ENCODE data around the gene AREL1.

The AREL1 gene

DNA sequence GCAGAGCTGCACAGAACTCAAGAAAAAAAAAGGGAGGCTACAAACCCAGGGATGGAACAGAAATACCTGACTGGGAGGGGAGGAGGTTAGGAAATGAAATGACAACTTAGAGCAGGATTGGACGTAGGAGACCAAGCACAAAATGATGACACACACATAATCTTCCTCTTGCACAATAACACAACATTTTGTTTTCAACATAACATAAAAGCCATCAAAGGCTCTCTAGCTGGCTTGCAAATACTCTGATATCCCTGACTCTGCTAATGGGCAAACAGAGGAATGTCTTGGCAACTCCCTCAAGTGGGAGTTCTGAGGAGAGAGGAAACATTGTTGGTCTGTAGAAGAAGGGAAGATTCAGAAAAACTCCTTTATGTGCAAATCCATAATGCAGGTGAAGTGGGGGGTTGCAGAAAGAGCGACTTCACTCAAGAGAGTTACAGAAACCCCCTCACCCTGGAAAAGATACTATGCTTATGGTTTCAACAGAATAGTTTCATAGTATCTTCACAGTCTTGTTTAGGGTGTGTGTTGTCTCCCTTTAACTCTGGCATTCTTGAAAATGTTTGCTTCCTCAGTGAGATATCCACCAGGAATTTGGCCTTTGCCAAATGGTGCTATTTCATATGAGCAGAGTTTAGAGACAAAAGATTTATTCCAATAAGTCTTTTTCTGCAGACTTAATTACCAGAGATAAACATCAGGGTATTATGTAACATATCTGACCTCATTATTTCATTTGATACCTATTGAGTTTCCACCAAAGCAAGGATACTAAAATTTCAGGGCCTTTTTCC, 57.1 kb downstream of the AREL1 start:
- H3K36me3 ChIP-seq (ENCODE audit: control insufficient read depth in 4 of 4, insufficient read depth in 4 of 4, low read length in 3 of 4), result peaks cover 3 to 28% (median 16%) of the 10 kb centered on the region in 4 experiments
- no peaks in the 10 kb centered on the region for H3K9me3 ChIP-seq (ENCODE audit: control extremely low read depth in 1 of 5, control insufficient read depth in 4 of 5, insufficient read depth in 2 of 5, low read depth in 1 of 5, low read length in 4 of 5)
- ChIA-PET POLR2A (no interaction called here), CTCF (interaction anchor here (1.1 to 1.4 kb wide), 4 partner anchors 8 to 47 kb away, joined by 3 to 4 read pairs (median 4); no protein-coding TSS in a partner anchor)
- WGBS (ENCODE audit: insufficient coverage), result no CpG with 5 or more reads among the region's 2 CpGs
- H3K4me3 ChIP-seq (ENCODE audit: control insufficient read depth in 1 of 7, extremely low read depth in 1 of 7, insufficient read depth in 4 of 7, low read depth in 2 of 7, low read length in 6 of 7), result no peak overlapping the region
- no peaks in the 10 kb centered on the region for H3K27me3 ChIP-seq (replicated peaks in 2 of 5; ENCODE audit: control insufficient read depth in 4 of 5, insufficient read depth in 5 of 5, low read length in 4 of 5)
- no peak for DNase-seq
- H3K4me1 ChIP-seq (ENCODE audit: control extremely low read depth in 1 of 4, control insufficient read depth in 4 of 4, insufficient read depth in 4 of 4, low read length in 3 of 4), result no peaks in the 10 kb centered on the region
- no peak overlapping the region for H3K27ac ChIP-seq (ENCODE audit: insufficient read depth in 1 of 2, low read depth in 1 of 2, low read length in 2 of 2, poor library complexity in 1 of 2, severe bottlenecking in 2 of 2)

DNA sequence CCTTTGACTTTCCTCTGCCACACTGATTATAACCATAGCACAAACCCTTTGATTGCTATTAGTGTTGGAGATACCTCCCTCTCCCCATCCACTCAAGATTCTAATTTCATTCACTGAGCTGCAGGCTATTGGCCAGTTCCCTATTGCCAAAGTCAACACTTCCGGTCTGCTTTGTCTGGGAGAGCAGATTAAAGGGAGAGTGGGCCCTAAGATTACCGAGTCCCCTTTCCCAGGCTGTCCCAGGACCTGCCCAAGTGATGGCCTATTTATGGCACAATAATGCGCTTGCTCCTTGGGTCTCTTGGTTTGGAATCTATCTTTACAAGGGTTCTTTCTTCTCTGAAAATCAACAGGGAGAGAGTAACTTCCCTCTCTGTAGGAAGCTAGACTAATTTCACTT, 57.9 kb downstream of the AREL1 start:
- Histone ChIP-seq H3K27me3 (replicated peaks in 2 of 5; ENCODE audit: control insufficient read depth in 4 of 5, insufficient read depth in 5 of 5, low read length in 4 of 5) (no peaks in the 10 kb centered on the region), H3K27ac (ENCODE audit: insufficient read depth in 1 of 2, low read depth in 1 of 2, low read length in 2 of 2, poor library complexity in 1 of 2, severe bottlenecking in 2 of 2) (no peak overlapping the region), H3K4me1 (ENCODE audit: control extremely low read depth in 1 of 4, control insufficient read depth in 4 of 4, insufficient read depth in 4 of 4, low read length in 3 of 4) (no peaks in the 10 kb centered on the region), H3K9me3 (ENCODE audit: control extremely low read depth in 1 of 5, control insufficient read depth in 4 of 5, insufficient read depth in 2 of 5, low read depth in 1 of 5, low read length in 4 of 5) (no peaks in the 10 kb centered on the region), H3K4me3 (ENCODE audit: control insufficient read depth in 1 of 7, extremely low read depth in 1 of 7, insufficient read depth in 4 of 7, low read depth in 2 of 7, low read length in 6 of 7) (no peak overlapping the region), H3K36me3 (ENCODE audit: control insufficient read depth in 4 of 4, insufficient read depth in 4 of 4, low read length in 3 of 4) (peaks cover 0 to 22% (median 10%) of the 10 kb centered on the region in 4 experiments)
- POLR2A ChIA-PET, result no interaction called here
- WGBS (ENCODE audit: insufficient coverage), result 95% methylated on average over 2 of the region's 3 CpGs
- CTCF ChIA-PET, result interaction anchor here (1.1 to 1.4 kb wide), 3 partner anchors 9 to 46 kb away, joined by 3 to 5 read pairs (median 4); no protein-coding TSS in a partner anchor
- no peak for DNase-seq

- Histone ChIP-seq H3K9me3 (ENCODE audit: control extremely low read depth in 1 of 5, control insufficient read depth in 4 of 5, insufficient read depth in 2 of 5, low read depth in 1 of 5, low read length in 4 of 5) (no peaks in the 10 kb centered on the region), H3K27ac (ENCODE audit: insufficient read depth in 1 of 2, low read depth in 1 of 2, low read length in 2 of 2, poor library complexity in 1 of 2, severe bottlenecking in 2 of 2) (no peak overlapping the region), H3K36me3 (ENCODE audit: control insufficient read depth in 4 of 4, insufficient read depth in 4 of 4, low read length in 3 of 4) (peaks cover 0 to 15% (median 7%) of the 10 kb centered on the region in 4 experiments), H3K4me3 (ENCODE audit: control insufficient read depth in 1 of 7, extremely low read depth in 1 of 7, insufficient read depth in 4 of 7, low read depth in 2 of 7, low read length in 6 of 7) (no peak overlapping the region), H3K4me1 (ENCODE audit: control extremely low read depth in 1 of 4, control insufficient read depth in 4 of 4, insufficient read depth in 4 of 4, low read length in 3 of 4) (no peaks in the 10 kb centered on the region), H3K27me3 (replicated peaks in 2 of 5; ENCODE audit: control insufficient read depth in 4 of 5, insufficient read depth in 5 of 5, low read length in 4 of 5) (no peaks in the 10 kb centered on the region)
- POLR2A ChIA-PET, result no interaction called here
- DNase-seq, result no peak
- 96% methylated on average over 9 of the region's 15 CpGs for WGBS (ENCODE audit: insufficient coverage)
- CTCF ChIA-PET, result interaction anchor here (0.6 to 2.3 kb wide), 4 partner anchors 8 to 37 kb away, joined by 3 to 12 read pairs (median 3); no protein-coding TSS in a partner anchor
These were observed 59.3 kb downstream of the AREL1 start for GRCh38 chr14:74653386-74654138.

DNA sequence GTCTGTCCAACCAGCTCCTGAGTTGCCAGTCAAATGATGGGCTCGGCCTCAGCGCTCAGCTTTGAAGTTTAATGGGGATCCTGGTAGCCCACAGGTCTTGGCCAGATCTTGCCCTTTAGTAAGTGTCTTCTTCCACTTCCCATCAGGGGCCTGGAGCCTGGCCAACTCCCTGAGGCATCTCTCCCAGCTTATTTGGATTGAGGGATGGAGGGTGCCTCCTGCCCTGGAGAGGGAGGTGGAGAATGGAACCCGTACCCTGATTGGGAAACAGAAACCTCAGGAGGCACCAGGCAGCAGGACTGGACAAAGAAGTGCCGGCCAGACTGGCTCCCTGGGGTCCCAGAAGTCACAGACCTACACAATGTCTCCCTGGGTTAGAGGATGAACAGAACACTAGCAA, 60.3 kb downstream of the AREL1 start:
- WGBS (ENCODE audit: insufficient coverage), result 93% methylated on average over 3 of the region's 4 CpGs
- Histone ChIP-seq H3K27ac (ENCODE audit: insufficient read depth in 1 of 2, low read depth in 1 of 2, low read length in 2 of 2, poor library complexity in 1 of 2, severe bottlenecking in 2 of 2) (no peak overlapping the region), H3K36me3 (ENCODE audit: control insufficient read depth in 4 of 4, insufficient read depth in 4 of 4, low read length in 3 of 4) (peaks cover 0 to 15% (median 5%) of the 10 kb centered on the region in 4 experiments), H3K4me1 (ENCODE audit: control extremely low read depth in 1 of 4, control insufficient read depth in 4 of 4, insufficient read depth in 4 of 4, low read length in 3 of 4) (no peaks in the 10 kb centered on the region), H3K4me3 (ENCODE audit: control insufficient read depth in 1 of 7, extremely low read depth in 1 of 7, insufficient read depth in 4 of 7, low read depth in 2 of 7, low read length in 6 of 7) (no peak overlapping the region), H3K27me3 (replicated peaks in 2 of 5; ENCODE audit: control insufficient read depth in 4 of 5, insufficient read depth in 5 of 5, low read length in 4 of 5) (no peaks in the 10 kb centered on the region), H3K9me3 (ENCODE audit: control extremely low read depth in 1 of 5, control insufficient read depth in 4 of 5, insufficient read depth in 2 of 5, low read depth in 1 of 5, low read length in 4 of 5) (no peaks in the 10 kb centered on the region)
- CTCF ChIA-PET, result interaction anchor here (0.6 to 2.3 kb wide), 4 partner anchors 9 to 36 kb away, joined by 3 to 12 read pairs (median 3); no protein-coding TSS in a partner anchor
- POLR2A ChIA-PET, result no interaction called here
- no peak for DNase-seq

DNA sequence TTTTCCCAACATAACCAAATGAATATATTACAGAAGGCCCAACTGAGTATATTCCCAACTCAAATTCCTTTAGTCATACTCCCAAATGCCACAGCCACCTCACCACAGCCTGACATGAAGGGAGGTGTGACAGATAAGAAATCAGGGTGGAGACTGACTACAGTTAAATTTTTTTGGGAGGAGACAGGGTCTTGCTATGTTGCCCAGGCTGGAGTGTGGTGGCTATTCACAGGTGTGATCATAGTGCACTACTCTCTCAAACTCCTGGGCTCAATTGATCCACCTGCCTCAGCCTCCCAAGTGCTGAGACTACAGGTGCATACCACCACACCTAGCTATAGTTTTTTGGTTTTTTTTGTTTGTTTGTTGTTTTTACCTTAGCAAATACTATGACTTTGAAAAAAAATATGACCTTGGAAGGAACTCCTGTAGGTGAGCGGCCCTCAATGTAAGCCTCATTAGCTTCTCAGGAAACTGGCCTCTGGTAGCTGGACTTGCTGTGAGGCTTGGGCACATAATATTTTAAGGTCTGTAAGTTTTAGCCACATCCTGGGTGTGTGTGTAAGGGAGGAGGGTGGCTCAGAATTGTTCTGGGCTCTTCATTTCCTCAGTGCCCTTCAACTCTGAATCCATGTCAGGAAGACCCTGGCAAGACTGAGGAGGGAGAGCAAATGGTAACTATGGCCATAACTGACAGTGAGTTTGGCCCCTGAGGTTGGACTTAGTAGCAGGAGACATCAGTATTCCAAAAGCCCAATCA, 61.8 kb downstream of the AREL1 start:
- POLR2A ChIA-PET, result no interaction called here
- DNase-seq, result no peak
- no peaks in the 10 kb centered on the region for H3K9me3 ChIP-seq (ENCODE audit: control extremely low read depth in 1 of 5, control insufficient read depth in 4 of 5, insufficient read depth in 2 of 5, low read depth in 1 of 5, low read length in 4 of 5)
- no peak overlapping the region for H3K27ac ChIP-seq (ENCODE audit: insufficient read depth in 1 of 2, low read depth in 1 of 2, low read length in 2 of 2, poor library complexity in 1 of 2, severe bottlenecking in 2 of 2)
- H3K4me3 ChIP-seq (ENCODE audit: control insufficient read depth in 1 of 7, extremely low read depth in 1 of 7, insufficient read depth in 4 of 7, low read depth in 2 of 7, low read length in 6 of 7), result no peak overlapping the region
- CTCF ChIA-PET, result interaction anchor here (2.3 kb wide), 1 partner anchor 13 kb away, joined by 12 read pairs; no protein-coding TSS in a partner anchor
- no peaks in the 10 kb centered on the region for H3K27me3 ChIP-seq (replicated peaks in 2 of 5; ENCODE audit: control insufficient read depth in 4 of 5, insufficient read depth in 5 of 5, low read length in 4 of 5)
- H3K4me1 ChIP-seq (ENCODE audit: control extremely low read depth in 1 of 4, control insufficient read depth in 4 of 4, insufficient read depth in 4 of 4, low read length in 3 of 4), result no peaks in the 10 kb centered on the region
- 100% methylated on average over 1 of the region's 1 CpG for WGBS (ENCODE audit: insufficient coverage)
- H3K36me3 ChIP-seq (ENCODE audit: control insufficient read depth in 4 of 4, insufficient read depth in 4 of 4, low read length in 3 of 4), result peaks cover 0 to 5% (median 2%) of the 10 kb centered on the region in 4 experiments

DNA sequence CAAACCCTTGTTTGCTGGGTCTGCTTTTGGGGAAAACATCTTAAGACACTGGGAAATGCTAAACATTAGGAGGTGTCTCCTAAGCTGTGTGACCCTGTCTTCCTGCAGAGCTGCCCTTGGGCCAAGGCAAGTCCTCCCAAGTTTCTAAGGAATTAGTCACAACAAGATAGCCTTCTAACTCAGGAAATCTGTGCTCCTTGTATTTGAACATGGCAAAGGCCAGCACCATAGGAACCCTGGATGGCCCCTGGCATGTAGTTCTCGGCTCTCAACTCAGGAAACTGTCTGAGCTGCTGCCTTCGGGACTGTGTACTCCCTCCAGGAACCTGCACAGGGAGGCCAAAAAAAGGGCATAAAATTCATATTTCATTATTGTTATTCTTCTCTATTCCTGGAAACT, 63.2 kb downstream of the AREL1 start:
- ChIA-PET CTCF (interaction anchor here (0.6 to 1.5 kb wide), 4 partner anchors 12 to 517 kb away, joined by 3 to 7 read pairs (median 4); no protein-coding TSS in a partner anchor), POLR2A (no interaction called here)
- Histone ChIP-seq H3K27ac (ENCODE audit: insufficient read depth in 1 of 2, low read depth in 1 of 2, low read length in 2 of 2, poor library complexity in 1 of 2, severe bottlenecking in 2 of 2) (no peak overlapping the region), H3K4me3 (ENCODE audit: control insufficient read depth in 1 of 7, extremely low read depth in 1 of 7, insufficient read depth in 4 of 7, low read depth in 2 of 7, low read length in 6 of 7) (no peak overlapping the region), H3K9me3 (ENCODE audit: control extremely low read depth in 1 of 5, control insufficient read depth in 4 of 5, insufficient read depth in 2 of 5, low read depth in 1 of 5, low read length in 4 of 5) (no peaks in the 10 kb centered on the region), H3K27me3 (replicated peaks in 2 of 5; ENCODE audit: control insufficient read depth in 4 of 5, insufficient read depth in 5 of 5, low read length in 4 of 5) (no peaks in the 10 kb centered on the region), H3K4me1 (ENCODE audit: control extremely low read depth in 1 of 4, control insufficient read depth in 4 of 4, insufficient read depth in 4 of 4, low read length in 3 of 4) (peaks cover 0 to 9% (median 0%) of the 10 kb centered on the region in 4 experiments), H3K36me3 (ENCODE audit: control insufficient read depth in 4 of 4, insufficient read depth in 4 of 4, low read length in 3 of 4) (peaks cover 0 to 4% (median 0%) of the 10 kb centered on the region in 4 experiments)
- 74% methylated on average over 2 of the region's 2 CpGs for WGBS (ENCODE audit: insufficient coverage)
- DNase-seq, result no peak
